Endothelial cell of umbilical vein (primary cell): ENCODE data around the gene PPP4C. TPM values are rescaled to one million over a fixed set of nuclear protein-coding genes. Genes with fewer than 3 reads are reported as not detected.
A peak's percentile ranks its signal among the peaks of the same experiment; 100 is the strongest.

ENCODE experiments used
- BruUV-seq: library from RNA; stranded (reverse); fragments of 400-500 nt; replicated peaks from 2 replicates; lab custom pipeline; 2021; lab: Mats Ljungman, UMichigan
- CTCF ChIA-PET: fragments of 300-600, 350-600 bp; sonication (Branson Sonifier 250); formaldehyde crosslinking; loops from one replicate; lab custom pipeline; 2021; ENCODE audit warnings: antibody characterized with exemption, inconsistent platforms; lab: Charles Lee
- POLR2A ChIA-PET: fragments of 300-600, 350-600 bp; sonication (Branson Sonifier 250); formaldehyde crosslinking; loops from one replicate; lab custom pipeline; 2021; ENCODE audit warnings: antibody characterized with exemption, inconsistent platforms; lab: Charles Lee
- DNase-seq: peaks from one replicate; pipeline ENCODE4 v3.0.0-alpha.2; 2011; ENCODE audit warnings: low read depth, low spot score
- FAIRE-seq: peaks from 2 replicates; lab custom pipeline; 2011; peaks lifted over from hg19 to GRCh38; lab: Jason Lieb, UNC
- H2AFZ ChIP-seq: 2 replicates; pipeline ENCODE4 v1.6.0; 2012; ENCODE audit warnings: low read depth, low read length, control low read depth, inconsistent platforms
- H3K27ac ChIP-seq: 2 replicates; pipeline ENCODE4 v1.5.1; 2011; ENCODE audit warnings: low read depth, mild to moderate bottlenecking, control low read depth, low read length, moderate library complexity; ENCODE audit not compliant: insufficient read depth
- H3K27me3 ChIP-seq, 2 experiments: 2 replicates each; pipeline versions ENCODE4 v1.6.0 to v1.6.1; 2011; ENCODE audit warnings: low read length in 2 of 2, mixed read lengths in 1 of 2; ENCODE audit not compliant: control insufficient read depth in 2 of 2, insufficient read depth in 2 of 2
- H3K36me3 ChIP-seq, 2 experiments: 2 replicates in 1 of 2; 3 replicates in 1 of 2; pipeline ENCODE4 v1.5.1; 2011; ENCODE audit warnings: low read length in 2 of 2, mild to moderate bottlenecking in 1 of 2, moderate library complexity in 1 of 2; ENCODE audit not compliant: control insufficient read depth in 2 of 2, insufficient read depth in 2 of 2; ENCODE audit errors: extremely low read depth in 1 of 2
- H3K4me1 ChIP-seq: 3 replicates; pipeline ENCODE4 v1.5.1; 2011; ENCODE audit warnings: mild to moderate bottlenecking, low read length; ENCODE audit not compliant: control insufficient read depth, insufficient read depth; ENCODE audit errors: extremely low read depth
- H3K4me2 ChIP-seq: 2 replicates; pipeline ENCODE4 v1.6.1; 2011; ENCODE audit warnings: low read length, control low read depth, mixed read lengths; ENCODE audit not compliant: insufficient read depth
- H3K4me3 ChIP-seq, 3 experiments: fragments of 200-600 bp in 1 of 3; sonication (generic), shearing (Covaris generic) in 1 of 3; replicated peaks in 1 of 3; 2 replicates each; pipeline ENCODE4 v1.5.1; 2011 to 2016; ENCODE audit warnings: control low read depth in 3 of 3, low read length in 3 of 3, mild to moderate bottlenecking in 2 of 3, inconsistent platforms in 1 of 3, low read depth in 1 of 3, moderate library complexity in 1 of 3; ENCODE audit not compliant: insufficient read depth in 1 of 3
- H3K79me2 ChIP-seq: 2 replicates; pipeline ENCODE4 v1.6.0; 2012; ENCODE audit warnings: low read length, inconsistent platforms; ENCODE audit not compliant: control insufficient read depth, insufficient read depth
- H3K9ac ChIP-seq: replicated peaks from 2 replicates; pipeline ENCODE3; 2011; ENCODE audit warnings: low read length, control low read depth; ENCODE audit not compliant: insufficient read depth; ENCODE audit errors: extremely low read depth
- H3K9me1 ChIP-seq: replicated peaks from 3 replicates; pipeline ENCODE4 v1.6.0; 2011; ENCODE audit warnings: mild to moderate bottlenecking, low read length; ENCODE audit not compliant: control insufficient read depth, insufficient read depth; ENCODE audit errors: extremely low read depth
- H3K9me3 ChIP-seq: replicated peaks from 2 replicates; pipeline ENCODE4 v1.5.1; 2012; ENCODE audit warnings: low read length, inconsistent platforms; ENCODE audit not compliant: control insufficient read depth, insufficient read depth
- H4K20me1 ChIP-seq: replicated peaks from 2 replicates; pipeline ENCODE3; 2011; ENCODE audit warnings: mild to moderate bottlenecking, low read length; ENCODE audit not compliant: control insufficient read depth, insufficient read depth; ENCODE audit errors: extremely low read depth
- CTCF ChIP-seq, 2 donors: IDR thresholded peaks; 1 replicate in 1 of 2; 2 replicates in 1 of 2; pipeline ENCODE4 v1.5.1; 2011; ENCODE audit warnings: low read length in 2 of 2, mild to moderate bottlenecking in 2 of 2, moderate library complexity in 2 of 2, control low read depth in 1 of 2, inconsistent platforms in 1 of 2, low read depth in 1 of 2; ENCODE audit not compliant: insufficient read depth in 1 of 2; ENCODE audit errors: extremely low read depth in 1 of 2
- EZH2 ChIP-seq: IDR thresholded peaks from 2 replicates; pipeline ENCODE4 v1.6.1; 2012; ENCODE audit warnings: borderline replicate concordance, low read depth, mild to moderate bottlenecking, moderate library complexity, low read length, inconsistent platforms; ENCODE audit not compliant: severe bottlenecking
- FOS ChIP-seq: IDR thresholded peaks from 2 replicates; pipeline ENCODE4 v1.6.1; 2011; ENCODE audit warnings: mild to moderate bottlenecking, low read length, moderate library complexity, borderline replicate concordance; ENCODE audit not compliant: insufficient read depth
- GATA2 ChIP-seq: IDR thresholded peaks from 2 replicates; pipeline ENCODE4 v1.7.0; 2011; ENCODE audit warnings: low read depth, mild to moderate bottlenecking, moderate library complexity, mixed read lengths, low read length; ENCODE audit not compliant: insufficient read length, insufficient read depth
- MYC ChIP-seq: IDR thresholded peaks from one replicate; pipeline ENCODE4 v1.6.1; 2011; ENCODE audit warnings: mild to moderate bottlenecking, low read depth, low read length
- POLR2A ChIP-seq: IDR thresholded peaks from 2 replicates; pipeline ENCODE4 v1.6.1; 2012; ENCODE audit warnings: low read depth, mild to moderate bottlenecking, control low read depth, low read length
- POLR2AphosphoS5 ChIP-seq: IDR thresholded peaks from 2 replicates; pipeline ENCODE4 v1.6.1; 2012; ENCODE audit warnings: low read depth, mild to moderate bottlenecking, control low read depth, low read length, moderate library complexity; ENCODE audit not compliant: insufficient read depth
- dilution Hi-C: fragments of 300-500 bp; cut with MboI; formaldehyde crosslinking; loops from one replicate; pipeline ENCODE4 v1.15.0; 2019; ENCODE audit warnings: low sequenced_read_pairs; ENCODE audit not compliant: extremely low pct_ligation_motif_present
- intact Hi-C: fragments of 100-400 bp; cut with micrococcal nuclease; formaldehyde crosslinking; loops from one replicate; pipeline ENCODE4 v1.10.0; 2022
- polyA plus RNA-seq, 4 experiments: library from polyadenylated mRNA; depleted of rRNA in 3 of 4; stranded (reverse) in 3 of 4; unstranded in 1 of 4; fragments of >200 nt; gene quantifications; 2 replicates each; pipeline versions ENCODE4 v1.2.1 to v1.2.3, GENCODE V29; 2011 to 2012; ENCODE audit warnings: missing spikeins in 1 of 4
- total RNA-seq: library from RNA; stranded (reverse); gene quantifications from 2 replicates; pipeline ENCODE4 v1.2.3, GENCODE V29; 2021

PPP4C gene
- total and polyA plus RNA-seq, 2 donors (not counting 3 experiments of a cell fraction or from before 2014, with no cell fraction given): 167 to 327 TPM

GRCh38 chr16:30069611-30070462, 6.0 kb upstream of the PPP4C start:
- intact Hi-C loops: no loop called here
- no peaks in the 10 kb centered on the region for H3K9me1 ChIP-seq
- no peak overlapping the region for H3K4me2 ChIP-seq
- dilution Hi-C loops: no loop called here
- H3K4me1 ChIP-seq: peaks cover 14% of the 10 kb centered on the region
- DNase-seq (no peak), FAIRE-seq (no peak)
- BruUV-seq: TSS peak; percentile 6
- no peak for TF ChIP-seq POLR2A
- no peak for TF ChIP-seq POLR2AphosphoS5
- no peak for TF ChIP-seq CTCF (IDR thresholded peaks at IDR 0.05; ENCODE audit: extremely low read depth in 1 of 2, insufficient read depth in 1 of 2, low read depth in 1 of 2, low read length in 2 of 2)
- no peak for TF ChIP-seq FOS
- TF ChIP-seq MYC: no peak
- no peak for TF ChIP-seq GATA2
- no peak for TF ChIP-seq EZH2
- H3K36me3 ChIP-seq: peaks cover 24 to 42% of the 10 kb centered on the region in 2 experiments
- no peak overlapping the region for H2AFZ ChIP-seq
- H3K27ac ChIP-seq: no peak overlapping the region
- H3K79me2 ChIP-seq: peaks cover 46% of the 10 kb centered on the region
- H3K9ac ChIP-seq: no peak overlapping the region
- H3K4me3 ChIP-seq: no peak overlapping the region
- POLR2A ChIA-PET: interaction anchor here (0.5 to 0.8 kb wide), 2 partner anchors 22 to 111 kb away, joined by 5 to 8 read pairs; partner anchors contain the start of gene TBX6
- no peaks in the 10 kb centered on the region for H4K20me1 ChIP-seq
- H3K9me3 ChIP-seq: no peaks in the 10 kb centered on the region
- H3K27me3 ChIP-seq: no peaks in the 10 kb centered on the region
- CTCF ChIA-PET: interaction anchor here (0.9 kb wide), 1 partner anchor 23 kb away, joined by 3 read pairs; no protein-coding TSS in a partner anchor
